GM12891 (cell line): ENCODE results near the gene FAM168A.

Experiments
- POLR2A ChIP-seq: IDR thresholded peaks from 2 replicates; pipeline ENCODE4 v1.6.1; 2011; ENCODE audit warnings: low read depth, low read length, control low read depth
- POLR2AphosphoS5 ChIP-seq: IDR thresholded peaks from 2 replicates; pipeline ENCODE4 v1.6.1; 2011; ENCODE audit warnings: low read depth, low read length, control low read depth
- TAF1 ChIP-seq: IDR thresholded peaks from 2 replicates; pipeline ENCODE4 v1.6.1; 2011; ENCODE audit warnings: low read depth, low read length, control low read depth

- no peak for TF ChIP-seq POLR2AphosphoS5
- TF ChIP-seq POLR2A = no peak
- no peak for TF ChIP-seq TAF1
These were observed 59.5 kb downstream of the FAM168A start for GRCh38 chr11:73538381-73538872.
